NCI-H1092 treated with DMSO at 0.1 percent for 48 hours (cell line): Measurements from ENCODE around the gene CCDC187.

Experiments used
- DNase-seq: peaks from one replicate; lab custom pipeline; 2025; lab: John Stamatoyannopoulos, UW

Gene CCDC187

GRCh38 chr9:136204838-136205706 lies 98.8 kb downstream of the CCDC187 start, which contains the start of gene LHX3:
Gene LHX3 (minus strand): TSS chr9:136205128. CDS start chr9:136205012, 116 bp downstream.
- DNase-seq, result no peak

GRCh38 chr9:136204145-136204805 lies 99.6 kb downstream of the CCDC187 start:
- no peak for DNase-seq

GRCh38 chr9:136203408-136204144 lies 100.3 kb downstream of the CCDC187 start:
- DNase-seq, result no peak

GRCh38 chr9:136202454-136203407 lies 101.2 kb downstream of the CCDC187 start:
- DNase-seq, result no peak

DNA sequence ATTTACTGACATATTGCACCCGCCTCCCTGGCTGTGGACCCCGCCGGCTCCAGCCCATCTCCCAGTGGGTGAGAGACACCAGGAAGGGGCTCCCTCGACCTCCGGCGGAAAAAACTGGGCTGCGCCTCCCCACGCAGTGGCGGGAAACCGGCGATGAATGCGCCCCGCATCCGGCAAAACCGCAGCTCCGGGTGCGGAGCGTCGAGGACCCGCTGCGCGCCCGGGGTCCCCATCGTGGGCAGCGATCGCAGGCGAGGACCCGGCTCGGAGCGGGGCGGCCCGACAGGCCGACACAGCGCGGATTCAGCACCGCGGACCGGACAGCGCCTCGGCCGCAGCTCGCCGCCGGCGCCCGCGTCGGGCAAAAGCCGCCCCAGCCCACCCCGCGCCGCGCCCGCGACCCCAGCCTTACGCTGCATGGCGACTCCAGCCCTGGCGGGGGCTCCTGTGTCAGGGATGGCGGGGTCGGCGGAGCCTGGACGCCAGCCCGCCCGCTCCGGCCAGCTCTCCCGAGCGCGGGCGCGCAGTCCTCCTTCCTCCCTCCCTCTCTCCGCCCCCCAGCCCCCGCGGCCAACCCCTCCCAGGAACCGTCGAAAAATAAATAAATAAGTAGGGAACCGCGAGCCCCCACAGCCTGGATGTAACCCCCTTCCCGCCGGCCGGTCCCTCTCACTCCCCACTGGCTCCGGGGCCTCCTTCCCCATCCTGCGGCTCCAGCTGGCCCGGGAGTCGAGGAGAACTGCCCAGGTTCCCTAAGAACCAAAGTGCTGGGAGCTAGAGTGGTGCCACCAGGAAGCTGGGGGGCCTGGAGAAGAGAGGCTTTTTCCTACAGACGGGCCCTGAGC lies 102.1 kb downstream of the CCDC187 start:
- no peak for DNase-seq

- no peak for DNase-seq
These were observed 102.7 kb downstream of the CCDC187 start for GRCh38 chr9:136201174-136201573.

DNA sequence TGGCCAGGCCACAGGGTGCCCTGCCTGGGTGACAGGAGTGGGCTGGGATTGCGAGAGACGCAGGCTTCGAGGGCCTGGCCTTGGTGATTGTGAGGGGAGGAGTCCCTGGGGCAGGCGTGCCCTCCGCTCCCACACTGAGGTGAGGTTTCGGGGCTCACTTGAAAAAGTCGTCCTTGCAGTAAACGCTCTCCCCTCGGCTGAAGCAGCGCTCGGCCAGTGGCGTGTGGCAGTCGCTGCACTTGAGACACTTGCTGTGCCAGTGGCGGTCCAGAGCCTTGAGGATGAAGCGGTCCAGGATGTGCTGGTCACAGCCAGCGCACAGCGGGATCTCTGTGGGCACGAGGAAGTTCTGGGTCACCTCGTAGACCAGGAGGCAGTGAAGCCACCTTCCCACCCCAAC lies 103.5 kb downstream of the CCDC187 start:
- no peak for DNase-seq
